SK-N-MC (cell line): ENCODE measurements around the gene DUSP22.

Experiments used
- EZH2 ChIP-seq: fragments of 200-600 bp; sonication (generic); IDR thresholded peaks from one replicate; pipeline ENCODE4 v1.6.1; 2017; ENCODE audit warnings: antibody characterized with exemption
- POLR2AphosphoS5 ChIP-seq: IDR thresholded peaks from 2 replicates; pipeline ENCODE4 v1.6.1; 2012; ENCODE audit warnings: mild to moderate bottlenecking, low read depth, low read length, borderline replicate concordance

DNA sequence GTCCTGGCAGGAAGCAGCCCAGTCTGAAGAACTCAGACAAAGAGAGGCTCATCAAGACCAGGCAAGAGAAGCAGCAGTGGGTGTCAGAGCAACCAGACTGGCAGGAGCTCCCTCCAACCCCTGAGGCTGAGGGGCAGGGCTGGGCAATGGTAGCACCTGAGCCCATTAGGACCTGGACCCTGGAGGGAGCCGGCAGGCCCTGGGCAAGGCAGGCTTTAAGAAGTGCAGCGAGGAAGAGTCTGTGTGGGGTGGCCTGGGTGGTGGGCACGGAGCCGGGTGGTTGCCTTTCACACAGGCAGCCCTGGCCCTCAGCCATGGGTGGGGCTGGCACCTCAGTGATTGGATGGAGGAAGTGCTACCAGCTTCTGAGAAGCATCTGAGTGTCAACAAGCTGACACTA lies 66.1 kb downstream of the DUSP22 start:
- TF ChIP-seq EZH2 (no peak), POLR2AphosphoS5 (no peak)
